Left ventricle myocardium inferior (tissue), 1 donor: ENCODE measurements around the gene PITPNM2. TPM values are rescaled to one million over a fixed set of nuclear protein-coding genes. Genes with fewer than 3 reads are reported as not detected.

Experiments used
- DNase-seq: peaks from one replicate; pipeline ENCODE4 v3.0.0-alpha.2; 2020
- H3K27ac ChIP-seq: fragments of 200-600 bp; replicated peaks from 2 replicates; pipeline ENCODE4 v1.8.0; 2021
- H3K27me3 ChIP-seq: fragments of 200-600 bp; 2 replicates; pipeline ENCODE4 v1.8.0; 2021; ENCODE audit warnings: low read depth
- H3K36me3 ChIP-seq: fragments of 200-600 bp; 2 replicates; pipeline ENCODE4 v1.8.0; 2021
- H3K4me1 ChIP-seq: fragments of 200-600 bp; 2 replicates; pipeline ENCODE4 v1.8.0; 2021
- H3K4me3 ChIP-seq: fragments of 200-600 bp; 2 replicates; pipeline ENCODE4 v1.8.0; 2021; ENCODE audit warnings: mild to moderate bottlenecking, moderate library complexity
- H3K9me3 ChIP-seq: fragments of 200-600 bp; replicated peaks from 2 replicates; pipeline ENCODE4 v1.8.0; 2021
- CTCF ChIP-seq: fragments of 200-600 bp; IDR thresholded peaks from 2 replicates; pipeline ENCODE4 v1.8.0; 2021; ENCODE audit warnings: antibody characterized with exemption, mild to moderate bottlenecking, borderline replicate concordance
- intact Hi-C: fragments of 100-400 bp; cut with micrococcal nuclease; formaldehyde crosslinking; loops from one replicate; pipeline ENCODE4 v1.11.0; 2022
- total RNA-seq: library from RNA; stranded (reverse); fragmentation: NEBNext Ultra II Directional; extraction: Animal tissue kit (Norgen Biotek cat#: 25700); gene quantifications from one replicate; pipeline ENCODE4 v1.2.1, GENCODE V29; 2021
- donor health status: DM: no; HTN: yes; CAD: no; lungs with severe emphysema.

The PITPNM2 gene
- total RNA-seq, 1 donor from 2014 or later, result 18.4 TPM

DNA sequence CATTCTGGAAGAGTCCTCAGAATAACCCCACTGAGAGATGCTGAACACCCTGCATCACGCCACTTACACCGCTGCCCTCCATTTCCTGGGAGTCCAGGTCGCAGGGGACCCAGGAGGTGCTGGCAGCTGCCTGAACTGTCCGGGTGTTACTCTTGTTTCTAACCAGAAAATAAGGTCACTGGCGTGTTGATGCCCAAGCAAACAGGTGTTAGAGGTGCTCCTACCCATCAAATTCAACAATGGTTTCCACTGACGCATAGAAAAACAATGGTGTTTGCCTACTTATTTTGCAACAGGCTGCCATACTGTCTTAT is 23.8 kb downstream of the PITPNM2 start:
- DNase-seq, result no peak
- no peak for TF ChIP-seq CTCF
- Histone ChIP-seq H3K4me3 (no peak overlapping the region), H3K27me3 (no peaks in the 10 kb centered on the region), H3K9me3 (no peaks in the 10 kb centered on the region), H3K27ac (peak overlapping the region; percentile 4), H3K36me3 (no peaks in the 10 kb centered on the region), H3K4me1 (peaks cover 47% of the 10 kb centered on the region)
- intact Hi-C loops, result no loop called here

DNA sequence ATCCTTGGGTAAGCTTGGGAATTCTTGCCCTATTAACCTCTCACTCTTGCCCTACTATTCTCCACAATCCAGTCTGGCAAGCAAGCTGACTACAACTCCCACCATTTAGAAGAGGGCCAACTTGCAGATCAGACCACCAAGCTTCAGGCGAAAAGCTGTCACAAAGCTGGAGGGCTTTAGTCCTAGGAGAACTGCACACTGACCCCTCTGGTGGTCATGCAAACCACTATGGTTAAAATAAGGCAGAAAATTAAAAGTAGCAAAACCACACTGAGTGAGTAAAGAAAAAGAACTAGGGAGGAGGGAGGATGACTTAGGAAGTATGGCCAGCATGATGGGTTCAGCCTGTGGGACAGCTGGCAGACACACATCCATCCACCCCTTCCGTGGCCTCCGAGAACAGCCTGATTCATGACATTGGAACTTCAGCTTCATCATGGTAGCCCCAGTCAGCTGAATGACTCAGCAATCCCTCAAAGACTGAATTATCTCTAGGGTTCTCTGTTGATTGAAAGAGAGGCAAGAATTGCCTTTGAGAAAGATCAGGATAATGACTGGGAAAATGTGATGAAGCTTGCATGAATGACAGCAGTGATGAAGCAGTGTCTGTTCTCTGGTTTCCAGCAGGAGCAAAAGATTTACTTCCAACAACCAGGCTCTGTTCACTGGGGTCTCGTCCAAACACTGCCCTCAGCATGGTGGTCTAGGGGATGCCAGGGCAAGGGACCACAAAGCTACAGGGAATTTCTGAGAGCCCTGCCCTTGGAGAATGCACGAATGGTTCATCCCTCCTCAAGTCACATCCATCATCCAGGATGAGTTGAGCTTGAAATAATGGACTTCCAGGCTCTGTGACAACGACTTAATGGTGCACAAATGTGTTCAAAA is 24.4 kb downstream of the PITPNM2 start:
- peak overlapping the region; percentile 4 for H3K27ac ChIP-seq
- peaks cover 47% of the 10 kb centered on the region for H3K4me1 ChIP-seq
- H3K4me3 ChIP-seq, result no peak overlapping the region
- TF ChIP-seq CTCF, result no peak
- no peaks in the 10 kb centered on the region for H3K27me3 ChIP-seq
- intact Hi-C loops, result no loop called here
- no peaks in the 10 kb centered on the region for H3K9me3 ChIP-seq
- H3K36me3 ChIP-seq, result no peaks in the 10 kb centered on the region
- no peak for DNase-seq

DNA sequence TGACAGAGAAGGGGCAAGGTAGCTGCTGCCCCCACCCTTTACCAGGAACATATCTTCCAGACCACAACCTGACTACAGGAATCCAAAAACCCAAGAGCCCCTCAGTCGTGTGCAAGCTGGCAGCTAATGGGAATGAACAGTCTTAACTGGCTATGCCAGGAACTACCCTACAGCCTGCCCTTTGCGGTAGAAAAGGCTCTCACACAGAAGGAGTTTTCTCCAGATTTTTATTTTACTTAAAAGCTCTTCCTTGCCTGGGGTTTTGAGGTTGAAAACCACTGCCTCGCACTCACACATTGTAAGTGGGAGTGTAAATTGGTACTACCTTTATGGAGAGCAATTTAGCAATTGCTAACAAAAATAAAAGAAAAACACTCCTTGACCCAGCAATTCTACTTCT is 28.3 kb downstream of the PITPNM2 start:
- H3K27ac ChIP-seq, result no peak overlapping the region

GRCh38 chr12:123121670-123122069 is 29.2 kb downstream of the PITPNM2 start:
- Histone ChIP-seq H3K9me3 (no peaks in the 10 kb centered on the region), H3K27ac (no peak overlapping the region), H3K36me3 (no peaks in the 10 kb centered on the region), H3K4me1 (peaks cover 55% of the 10 kb centered on the region), H3K27me3 (no peaks in the 10 kb centered on the region), H3K4me3 (no peak overlapping the region)
- DNase-seq, result no peak
- intact Hi-C loops, result no loop called here
- TF ChIP-seq CTCF, result no peak

More for the DNA sequence above, 28.3 kb downstream of the PITPNM2 start:
- H3K4me1 ChIP-seq, result peaks cover 52% of the 10 kb centered on the region
- TF ChIP-seq CTCF, result no peak
- H3K9me3 ChIP-seq, result no peaks in the 10 kb centered on the region
- no peak overlapping the region for H3K4me3 ChIP-seq
- H3K36me3 ChIP-seq, result no peaks in the 10 kb centered on the region
- no peaks in the 10 kb centered on the region for H3K27me3 ChIP-seq
- intact Hi-C loops, result no loop called here
- DNase-seq, result no peak

- DNase-seq, result no peak
- Histone ChIP-seq H3K4me3 (no peak overlapping the region), H3K36me3 (no peaks in the 10 kb centered on the region), H3K9me3 (no peaks in the 10 kb centered on the region), H3K27ac (peak overlapping the region; percentile 64), H3K4me1 (peaks cover 57% of the 10 kb centered on the region), H3K27me3 (no peaks in the 10 kb centered on the region)
- TF ChIP-seq CTCF, result no peak
- intact Hi-C loops, result no loop called here
Observed at GRCh38 chr12:123120452-123121166, 30.3 kb downstream of the PITPNM2 start.
